Stomach (tissue), 4 donors: ENCODE results near the gene MYOM1.

Experiments used
- CTCF ChIP-seq, 7 experiments: fragments of 450-650 bp in 4 of 7; fragments of 200-600 bp in 3 of 7; sonication (generic) in 3 of 7; IDR thresholded peaks; one replicate each; pipeline ENCODE4 v1.5.1; 2016 to 2019; ENCODE audit warnings: antibody characterized with exemption in 7 of 7, control low read depth in 2 of 7, mild to moderate bottlenecking in 1 of 7
- EP300 ChIP-seq: sonication (generic); formaldehyde crosslinking; IDR thresholded peaks from one replicate; pipeline ENCODE4 v1.6.1; 2017; ENCODE audit warnings: antibody characterized with exemption
- POLR2AphosphoS5 ChIP-seq, 3 donors: sonication (generic); formaldehyde crosslinking; IDR thresholded peaks; one replicate each; pipeline ENCODE4 v1.6.1; 2016; ENCODE audit warnings: antibody characterized with exemption in 3 of 3

DNA sequence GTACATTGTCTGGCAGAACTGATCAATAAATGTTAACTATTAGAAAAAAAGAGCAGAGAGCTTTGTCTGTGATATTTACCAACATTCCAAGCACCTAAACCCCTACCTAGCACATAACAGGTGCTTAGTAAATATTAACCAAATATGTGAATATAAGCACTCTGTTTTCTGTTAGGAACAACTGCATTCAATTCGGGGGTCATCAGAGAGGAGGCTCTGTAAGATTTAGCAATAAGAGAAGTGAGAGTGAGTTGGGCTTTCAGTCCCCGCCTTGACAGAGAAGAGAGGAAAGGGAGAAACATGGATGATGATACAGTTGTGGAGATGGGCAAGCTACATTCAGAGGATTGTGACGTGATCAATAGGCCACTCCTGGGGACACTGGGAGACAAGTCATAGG is 47.7 kb downstream of the MYOM1 start:
- no peak for TF ChIP-seq CTCF (IDR thresholded peaks at IDR 0.05)
- no peak for TF ChIP-seq EP300
- TF ChIP-seq POLR2AphosphoS5 (IDR thresholded peaks at IDR 0.05) = no peak
